CD4-positive, alpha-beta T cell (primary cell): ENCODE results near the gene ZNF778. TPM values are rescaled to one million over a fixed set of nuclear protein-coding genes. Genes with fewer than 3 reads are reported as not detected.

Experiments
- ATAC-seq: fragments of 200-7000 bp; cut with Tn5 transposase; one replicate; pipeline ENCODE4 v1.10.0; 2022; ENCODE audit warnings: mild to moderate bottlenecking; ENCODE audit not compliant: poor library complexity
- CTCF ChIA-PET: fragments of 350-600 bp; sonication (Branson Sonifier 250); formaldehyde crosslinking; loops from one replicate; lab custom pipeline; 2021; ENCODE audit warnings: antibody characterized with exemption, inconsistent platforms; lab: Charles Lee
- POLR2A ChIA-PET: fragments of 350-600 bp; sonication (Branson Sonifier 250); formaldehyde crosslinking; loops from one replicate; lab custom pipeline; 2021; ENCODE audit warnings: antibody characterized with exemption, inconsistent platforms; lab: Charles Lee
- DNase-seq, 14 experiments: peaks; one replicate each; pipeline ENCODE4 v3.0.0-alpha.2; 2013 to 2020; ENCODE audit warnings: mixed read lengths in 2 of 14
- H3K27ac ChIP-seq, 2 donors: one replicate each; pipeline versions ENCODE4 v1.5.1 to v1.7.0; 2013; ENCODE audit warnings: low read length in 2 of 2, low read depth in 1 of 2, mild to moderate bottlenecking in 1 of 2
- H3K27me3 ChIP-seq, 2 experiments: 1 replicate in 1 of 2; 2 replicates in 1 of 2; pipeline versions ENCODE4 v1.6.1 to v1.7.0; 2013; ENCODE audit warnings: low read length in 2 of 2, control low read depth in 1 of 2, mild to moderate bottlenecking in 1 of 2, moderate library complexity in 1 of 2; ENCODE audit not compliant: insufficient read depth in 2 of 2, control insufficient read depth in 1 of 2
- H3K36me3 ChIP-seq: one replicate; pipeline ENCODE4 v1.6.1; 2013; ENCODE audit warnings: low read length, control low read depth; ENCODE audit not compliant: insufficient read depth
- H3K4me1 ChIP-seq: one replicate; pipeline ENCODE4 v1.6.1; 2013; ENCODE audit warnings: low read length, control low read depth; ENCODE audit not compliant: insufficient read depth
- H3K4me3 ChIP-seq: one replicate; pipeline ENCODE4 v1.5.1; 2013; ENCODE audit warnings: mild to moderate bottlenecking, low read length, moderate library complexity
- H3K9me3 ChIP-seq, 2 experiments: 1 replicate in 1 of 2; 2 replicates in 1 of 2; pipeline versions ENCODE4 v1.6.1 to v1.7.0; 2013; ENCODE audit warnings: low read length in 2 of 2, mild to moderate bottlenecking in 2 of 2, control low read depth in 1 of 2, moderate library complexity in 1 of 2; ENCODE audit not compliant: control insufficient read depth in 1 of 2, insufficient read depth in 1 of 2
- H3K27ac Mint-ChIP-seq: one replicate; pipeline ENCODE4 v1.8.0; 2020; ENCODE audit warnings: mixed read lengths
- H3K27me3 Mint-ChIP-seq: one replicate; pipeline ENCODE4 v1.8.0; 2021; ENCODE audit warnings: mixed read lengths
- H3K36me3 Mint-ChIP-seq: one replicate; pipeline ENCODE4 v1.8.0; 2021; ENCODE audit warnings: low read depth, mixed read lengths
- H3K4me1 Mint-ChIP-seq: one replicate; pipeline ENCODE4 v1.8.0; 2021; ENCODE audit warnings: low read depth, mixed read lengths
- H3K4me3 Mint-ChIP-seq: one replicate; pipeline ENCODE4 v1.8.0; 2020; ENCODE audit warnings: mild to moderate bottlenecking, mixed read lengths
- H3K9me3 Mint-ChIP-seq: one replicate; pipeline ENCODE4 v1.8.0; 2020; ENCODE audit warnings: mixed read lengths
- intact Hi-C, 2 experiments: fragments of 100-400 bp; cut with DNase I in 1 of 2; cut with micrococcal nuclease in 1 of 2; formaldehyde crosslinking; loops; one replicate each; pipeline versions ENCODE4 v1.15.1 to v1.9.0; 2023 to 2025; cut with DNase I, micrococcal nuclease
- total RNA-seq, 174 experiments: library from RNA in 2 of 174; stranded (reverse) in 2 of 174; gene quantifications; one replicate each; pipeline ENCODE4 v1.2.3 and lab custom pipeline; 2021 to 2026
- TF ChIP-seq, protein P1 (sequence below): fragments of 200-600 bp; IDR thresholded peaks from one replicate; pipeline ENCODE4 v1.8.0; 2022; ENCODE audit warnings: antibody characterized with exemption, mild to moderate bottlenecking

The ZNF778 gene
- total RNA-seq, 2 experiments from 2014 or later = 4.0 to 6.7 TPM

DNA sequence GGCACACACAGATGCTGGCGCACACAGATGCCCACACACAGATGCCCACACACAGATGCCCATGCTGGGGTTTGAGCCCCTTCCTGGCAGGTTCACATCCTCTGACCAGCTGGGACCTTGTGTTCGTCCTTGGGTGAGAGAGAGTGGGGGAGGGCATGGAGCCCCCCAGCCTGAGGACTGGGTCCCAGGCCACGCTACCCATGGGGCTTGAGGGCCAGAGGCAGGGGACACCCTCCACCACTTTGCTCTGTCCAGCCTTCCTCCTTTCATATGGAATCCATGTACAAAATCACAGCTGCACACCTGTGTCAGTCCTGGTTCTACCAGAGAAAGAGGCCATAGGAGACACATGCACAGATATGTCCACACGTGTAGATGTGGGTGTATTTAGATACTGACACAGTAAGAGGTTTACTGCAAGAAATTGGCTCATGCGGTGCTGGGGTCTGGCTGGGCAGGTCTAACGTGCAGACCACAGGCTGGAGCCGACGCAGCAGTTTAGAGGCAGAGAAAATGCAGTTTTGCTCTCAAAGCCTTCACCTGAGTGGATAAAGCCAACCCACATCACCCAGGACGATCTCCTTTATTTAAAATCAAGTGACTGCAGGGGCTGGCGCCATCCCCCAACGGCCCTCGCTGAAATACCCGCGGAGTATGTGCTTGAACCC is 28.0 kb upstream of the ZNF778 start:
- no peaks in the 10 kb centered on the region for H3K27me3 ChIP-seq
- TF ChIP-seq, protein P1, sequence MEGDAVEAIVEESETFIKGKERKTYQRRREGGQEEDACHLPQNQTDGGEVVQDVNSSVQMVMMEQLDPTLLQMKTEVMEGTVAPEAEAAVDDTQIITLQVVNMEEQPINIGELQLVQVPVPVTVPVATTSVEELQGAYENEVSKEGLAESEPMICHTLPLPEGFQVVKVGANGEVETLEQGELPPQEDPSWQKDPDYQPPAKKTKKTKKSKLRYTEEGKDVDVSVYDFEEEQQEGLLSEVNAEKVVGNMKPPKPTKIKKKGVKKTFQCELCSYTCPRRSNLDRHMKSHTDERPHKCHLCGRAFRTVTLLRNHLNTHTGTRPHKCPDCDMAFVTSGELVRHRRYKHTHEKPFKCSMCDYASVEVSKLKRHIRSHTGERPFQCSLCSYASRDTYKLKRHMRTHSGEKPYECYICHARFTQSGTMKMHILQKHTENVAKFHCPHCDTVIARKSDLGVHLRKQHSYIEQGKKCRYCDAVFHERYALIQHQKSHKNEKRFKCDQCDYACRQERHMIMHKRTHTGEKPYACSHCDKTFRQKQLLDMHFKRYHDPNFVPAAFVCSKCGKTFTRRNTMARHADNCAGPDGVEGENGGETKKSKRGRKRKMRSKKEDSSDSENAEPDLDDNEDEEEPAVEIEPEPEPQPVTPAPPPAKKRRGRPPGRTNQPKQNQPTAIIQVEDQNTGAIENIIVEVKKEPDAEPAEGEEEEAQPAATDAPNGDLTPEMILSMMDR = no peak
- ChIA-PET CTCF (no interaction called here), POLR2A (no interaction called here)
- peaks cover 4% of the 10 kb centered on the region for H3K4me1 Mint-ChIP-seq
- DNase-seq (peak in 1 of 14 experiments; percentile 27), ATAC-seq (no peak)
- H3K4me1 ChIP-seq = peaks cover 18% of the 10 kb centered on the region
- H3K27ac Mint-ChIP-seq = peak overlapping the region; percentile 55
- H3K9me3 ChIP-seq = peaks cover 0 to 22% of the 10 kb centered on the region in 2 experiments
- H3K4me3 ChIP-seq = no peak overlapping the region
- intact Hi-C loops = loop anchor here in 1 of 2 experiments (5.0 kb wide), 1 partner anchor 737 kb away; the partner anchor contains the start of gene ZFPM1
- H3K36me3 Mint-ChIP-seq = no peaks in the 10 kb centered on the region
- H3K4me3 Mint-ChIP-seq = peak overlapping the region; percentile 17
- H3K36me3 ChIP-seq = no peaks in the 10 kb centered on the region
- no peaks in the 10 kb centered on the region for H3K27me3 Mint-ChIP-seq
- no peak overlapping the region for H3K27ac ChIP-seq
- no peaks in the 10 kb centered on the region for H3K9me3 Mint-ChIP-seq

DNA sequence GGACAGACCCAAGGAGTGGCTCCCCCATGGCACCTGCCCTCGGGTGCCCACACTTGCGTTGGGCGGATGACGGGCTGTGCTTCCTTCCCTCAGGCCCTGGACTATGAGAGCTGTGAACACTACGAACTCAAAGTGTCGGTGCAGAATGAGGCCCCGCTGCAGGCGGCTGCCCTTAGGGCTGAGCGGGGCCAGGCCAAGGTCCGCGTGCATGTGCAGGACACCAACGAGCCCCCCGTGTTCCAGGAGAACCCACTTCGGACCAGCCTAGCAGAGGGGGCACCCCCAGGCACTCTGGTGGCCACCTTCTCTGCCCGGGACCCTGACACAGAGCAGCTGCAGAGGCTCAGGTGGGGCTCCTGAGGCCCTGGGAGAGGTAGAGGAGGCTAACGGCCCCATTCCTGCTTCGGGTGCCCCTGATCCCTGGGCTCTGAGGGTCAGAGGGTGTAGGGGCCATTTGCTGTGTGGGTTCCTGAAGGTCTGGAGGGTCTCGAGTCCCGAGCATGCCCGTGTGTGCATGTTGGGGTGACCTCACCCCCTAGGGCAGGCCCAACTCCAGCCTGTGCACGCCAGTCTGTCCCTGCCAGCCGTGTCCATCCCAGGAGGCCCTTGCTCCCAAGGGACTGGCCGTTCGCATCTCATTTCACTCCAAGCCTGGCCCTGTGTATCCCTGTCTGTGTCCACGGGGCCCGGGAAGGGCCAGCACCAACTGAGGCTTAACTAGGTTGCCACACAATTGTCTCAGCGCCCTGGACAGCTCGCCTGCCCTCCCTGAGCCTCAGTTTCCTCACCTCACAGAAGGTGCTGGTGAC is 27.1 kb upstream of the ZNF778 start:
- Mint-ChIP-seq H3K36me3 (no peaks in the 10 kb centered on the region), H3K4me1 (peaks cover 4% of the 10 kb centered on the region), H3K4me3 (no peak overlapping the region), H3K9me3 (no peaks in the 10 kb centered on the region), H3K27me3 (no peaks in the 10 kb centered on the region), H3K27ac (peak overlapping the region; percentile 55)
- DNase-seq = peak in 1 of 14 experiments; percentile 31
- CTCF ChIA-PET = no interaction called here
- Histone ChIP-seq H3K4me1 (peaks cover 18% of the 10 kb centered on the region), H3K27me3 (no peaks in the 10 kb centered on the region), H3K9me3 (peaks cover 0 to 22% of the 10 kb centered on the region in 2 experiments), H3K4me3 (no peak overlapping the region), H3K36me3 (no peaks in the 10 kb centered on the region), H3K27ac (no peak overlapping the region)
- intact Hi-C loops = loop anchor here in 1 of 2 experiments (5.0 kb wide), 1 partner anchor 738 kb away; the partner anchor contains the start of gene ZFPM1
- TF ChIP-seq, protein P1 = no peak
- ATAC-seq = no peak
- POLR2A ChIA-PET = no interaction called here

DNA sequence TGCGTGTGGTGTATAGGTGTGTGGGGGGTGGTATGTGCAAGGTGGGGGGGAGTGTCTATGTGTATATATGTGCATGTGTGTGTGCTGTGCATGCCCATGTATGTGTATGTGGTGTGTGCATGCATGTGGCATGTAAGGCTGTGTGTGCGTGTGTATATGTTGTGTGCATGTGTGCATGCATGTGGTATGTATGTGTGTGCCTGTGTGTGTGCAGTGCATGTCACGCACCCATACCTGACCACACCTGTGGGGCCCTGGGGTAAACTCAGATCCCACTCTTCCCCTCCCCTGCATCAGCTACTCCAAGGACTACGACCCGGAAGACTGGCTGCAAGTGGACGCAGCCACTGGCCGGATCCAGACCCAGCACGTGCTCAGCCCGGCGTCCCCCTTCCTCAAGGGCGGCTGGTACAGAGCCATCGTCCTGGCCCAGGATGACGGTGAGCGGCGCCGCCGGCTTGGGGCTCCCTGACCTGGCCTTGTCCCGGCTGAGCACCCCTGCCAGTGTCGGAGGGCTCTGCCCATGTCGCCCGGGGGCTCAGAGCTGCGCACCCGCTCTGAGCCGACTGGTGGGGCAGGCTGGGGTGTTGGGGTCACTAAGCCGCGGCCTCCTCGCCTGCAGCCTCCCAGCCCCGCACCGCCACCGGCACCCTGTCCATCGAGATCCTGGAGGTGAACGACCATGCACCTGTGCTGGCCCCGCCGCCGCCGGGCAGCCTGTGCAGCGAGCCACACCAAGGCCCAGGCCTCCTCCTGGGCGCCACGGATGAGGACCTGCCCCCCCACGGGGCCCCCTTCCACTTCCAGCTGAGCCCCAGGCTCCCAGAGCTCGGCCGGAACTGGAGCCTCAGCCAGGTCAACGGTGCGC is 26.2 kb upstream of the ZNF778 start:
- ChIA-PET POLR2A (no interaction called here), CTCF (no interaction called here)
- no peaks in the 10 kb centered on the region for H3K36me3 Mint-ChIP-seq
- Histone ChIP-seq H3K36me3 (no peaks in the 10 kb centered on the region), H3K4me1 (peaks cover 18% of the 10 kb centered on the region), H3K27ac (no peak overlapping the region), H3K9me3 (peaks cover 0 to 22% of the 10 kb centered on the region in 2 experiments), H3K4me3 (no peak overlapping the region), H3K27me3 (no peaks in the 10 kb centered on the region)
- peaks cover 4% of the 10 kb centered on the region for H3K4me1 Mint-ChIP-seq
- H3K27ac Mint-ChIP-seq = no peak overlapping the region
- peak overlapping the region; percentile 13 for H3K4me3 Mint-ChIP-seq
- DNase-seq (peak in 2 of 14 experiments; percentile 12 to 49), ATAC-seq (no peak)
- TF ChIP-seq, protein P1 = no peak
- no peaks in the 10 kb centered on the region for H3K27me3 Mint-ChIP-seq
- H3K9me3 Mint-ChIP-seq = no peaks in the 10 kb centered on the region
- intact Hi-C loops = loop anchor here in 1 of 2 experiments (5.0 kb wide), 1 partner anchor 739 kb away; the partner anchor contains the start of gene ZFPM1
